CD4-positive, alpha-beta T cell treated with Interleukin-10 for 1 hour (primary cell): ENCODE measurements around the gene NCAN.
A peak's percentile ranks its signal among the peaks of the same experiment; 100 is the strongest.
"Not testable (repeated sequence)": the region's sequence is repeated elsewhere in the genome, so short reads cannot be mapped to it uniquely, and the experiment has no call there.

Experiments
- DNase-seq: peaks from one replicate; pipeline ENCODE4 v3.0.0-alpha.2; 2020

Gene NCAN

DNA sequence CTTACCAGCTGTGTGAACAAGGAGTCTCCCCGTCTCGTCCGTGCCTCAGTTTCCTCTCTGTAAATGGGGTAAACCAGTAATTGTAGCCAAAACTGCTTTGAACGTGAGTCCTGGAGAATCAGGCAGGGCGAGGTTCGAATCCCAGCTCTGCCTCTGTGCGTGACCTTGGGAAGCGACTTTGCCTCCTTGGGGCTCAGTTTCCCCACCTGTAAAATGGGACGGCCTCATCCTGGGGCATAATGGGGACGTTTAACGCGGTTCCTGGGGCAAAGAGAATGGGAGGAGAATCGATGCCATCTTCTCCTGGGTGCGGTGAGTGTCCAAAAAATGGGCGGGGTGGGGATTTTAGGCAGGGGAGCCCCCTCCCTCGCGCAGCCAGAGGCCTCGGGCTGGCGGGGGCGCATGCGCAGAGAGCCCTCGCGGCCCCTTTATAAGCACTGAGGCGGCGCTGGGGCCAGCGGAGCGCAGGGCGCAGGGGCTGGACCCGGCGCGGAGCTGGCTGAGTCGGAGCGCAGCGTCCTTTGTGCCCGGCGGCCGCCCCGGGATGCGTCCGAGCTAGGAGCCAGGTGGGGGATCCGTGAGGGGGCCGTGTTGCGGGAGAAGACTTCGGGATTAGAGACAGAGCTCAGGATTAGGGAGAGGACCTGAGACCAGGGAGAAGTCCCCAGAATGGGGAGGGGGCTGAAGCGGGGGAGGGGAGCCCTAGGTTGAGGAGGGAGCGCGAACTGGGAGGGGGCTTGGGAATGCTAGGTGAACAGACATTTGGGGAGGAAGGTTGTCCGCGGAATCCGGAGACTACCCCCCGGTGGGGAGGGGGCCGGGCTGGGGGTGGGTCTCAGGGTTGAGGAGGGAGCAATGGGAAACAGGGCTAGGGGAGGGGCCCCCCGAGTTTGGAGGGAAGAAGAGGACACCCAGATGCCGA lies at the start of gene NCAN:
Gene NCAN, plus strand, starts transcription at position 460 of the 922 bp plus-strand sequence. CDS start 4,996 bp downstream, outside the sequence.
- no peak for DNase-seq

DNA sequence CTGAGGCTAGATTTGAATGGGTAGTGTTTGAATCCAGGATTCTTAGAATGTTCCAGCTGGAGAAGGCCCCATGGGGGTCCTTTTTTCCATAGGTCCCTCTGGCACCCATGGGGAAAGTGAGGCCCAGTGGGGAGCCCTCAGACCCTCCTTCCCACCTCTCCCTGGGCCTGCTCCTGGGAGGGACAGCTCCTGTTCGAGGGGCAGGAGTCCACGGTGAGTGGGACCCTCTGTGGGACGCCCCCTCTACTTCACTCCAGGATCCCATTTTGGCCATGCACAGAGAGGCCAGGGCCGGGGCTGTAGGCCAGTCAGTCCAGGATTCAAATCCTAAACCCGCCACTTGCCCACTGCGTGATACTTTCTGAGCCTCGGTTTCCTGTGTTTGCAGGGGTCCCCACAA lies 49.3 kb upstream of the NCAN start:
- DNase-seq, result no peak

DNA sequence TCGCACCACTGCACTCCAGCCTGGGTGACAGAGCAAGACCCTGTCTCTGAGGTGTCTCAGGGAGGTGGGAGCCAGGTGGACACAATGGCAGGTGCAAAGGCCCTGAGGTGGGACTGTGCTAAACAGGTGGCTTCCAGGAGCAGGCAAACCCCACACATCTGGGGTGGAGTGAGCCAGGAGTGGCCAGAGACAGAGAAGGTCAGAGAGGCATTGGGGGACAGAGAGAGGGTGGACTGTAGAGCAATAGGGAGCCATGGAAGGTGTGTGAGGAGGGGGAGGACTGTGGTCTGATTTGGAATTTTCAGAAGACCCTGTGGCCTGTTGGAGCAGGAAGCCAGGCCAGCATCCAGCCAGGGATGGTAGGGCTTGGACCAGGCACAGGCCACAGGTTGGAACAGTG lies 46.4 kb upstream of the NCAN start:
- no peak for DNase-seq

DNA sequence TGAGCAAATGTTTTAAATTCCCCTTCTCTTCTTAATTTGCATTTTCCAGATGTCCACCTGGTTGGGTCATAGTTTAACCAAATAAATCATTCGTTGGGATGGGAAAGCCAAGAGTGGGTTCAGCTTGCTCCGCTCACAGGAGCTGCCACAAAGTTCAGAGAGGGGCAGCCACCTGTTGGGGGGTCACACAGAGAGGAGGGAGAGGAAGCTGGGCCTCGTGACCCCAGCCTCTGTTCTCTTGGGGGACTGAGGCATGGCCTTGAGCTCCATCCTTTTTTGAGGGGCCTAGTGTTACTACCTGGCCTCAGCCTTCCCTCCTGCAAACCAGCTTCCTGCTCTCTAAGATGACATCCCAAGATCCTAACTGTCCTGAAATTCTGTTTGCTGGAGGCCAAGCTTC lies 44.1 kb upstream of the NCAN start:
- no peak for DNase-seq

DNA sequence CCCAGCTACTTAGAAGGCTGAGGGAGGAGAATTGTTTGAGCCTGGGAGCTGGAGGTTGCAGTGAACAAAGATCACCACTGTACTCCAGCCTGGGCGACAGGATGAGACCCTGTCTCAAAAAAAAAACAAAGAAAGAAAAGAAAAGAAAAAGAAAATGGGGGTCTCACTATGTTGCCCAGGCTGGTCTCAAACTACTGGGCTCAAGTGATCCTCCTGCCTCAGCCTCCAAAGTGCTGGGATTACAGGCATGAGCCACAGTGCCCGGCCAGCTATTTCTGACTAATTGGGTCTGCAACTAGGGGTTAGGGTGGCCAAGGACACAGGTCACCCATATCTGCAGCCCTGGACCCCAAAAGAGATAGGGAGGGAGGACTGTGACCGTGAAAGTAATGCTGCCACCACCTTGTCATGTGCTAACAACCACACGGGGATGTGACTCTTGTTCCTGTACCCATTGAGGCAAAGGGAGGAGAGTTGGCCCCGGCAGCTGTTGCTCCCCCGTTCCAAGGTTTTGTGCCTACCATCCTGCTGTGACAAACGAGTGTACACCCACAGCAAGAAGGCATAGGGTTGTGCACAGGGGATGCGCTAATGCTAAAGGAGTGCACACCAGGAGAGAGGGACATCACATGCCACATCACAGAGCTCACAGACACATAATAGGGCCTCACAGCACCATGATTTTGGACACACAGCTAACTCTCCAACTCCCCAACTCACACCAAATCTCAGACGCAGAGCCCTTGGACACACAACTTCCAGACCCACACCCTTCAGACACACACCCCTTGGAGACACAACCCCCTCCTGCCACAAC lies 42.3 kb upstream of the NCAN start:
- DNase-seq, result no peak

DNA sequence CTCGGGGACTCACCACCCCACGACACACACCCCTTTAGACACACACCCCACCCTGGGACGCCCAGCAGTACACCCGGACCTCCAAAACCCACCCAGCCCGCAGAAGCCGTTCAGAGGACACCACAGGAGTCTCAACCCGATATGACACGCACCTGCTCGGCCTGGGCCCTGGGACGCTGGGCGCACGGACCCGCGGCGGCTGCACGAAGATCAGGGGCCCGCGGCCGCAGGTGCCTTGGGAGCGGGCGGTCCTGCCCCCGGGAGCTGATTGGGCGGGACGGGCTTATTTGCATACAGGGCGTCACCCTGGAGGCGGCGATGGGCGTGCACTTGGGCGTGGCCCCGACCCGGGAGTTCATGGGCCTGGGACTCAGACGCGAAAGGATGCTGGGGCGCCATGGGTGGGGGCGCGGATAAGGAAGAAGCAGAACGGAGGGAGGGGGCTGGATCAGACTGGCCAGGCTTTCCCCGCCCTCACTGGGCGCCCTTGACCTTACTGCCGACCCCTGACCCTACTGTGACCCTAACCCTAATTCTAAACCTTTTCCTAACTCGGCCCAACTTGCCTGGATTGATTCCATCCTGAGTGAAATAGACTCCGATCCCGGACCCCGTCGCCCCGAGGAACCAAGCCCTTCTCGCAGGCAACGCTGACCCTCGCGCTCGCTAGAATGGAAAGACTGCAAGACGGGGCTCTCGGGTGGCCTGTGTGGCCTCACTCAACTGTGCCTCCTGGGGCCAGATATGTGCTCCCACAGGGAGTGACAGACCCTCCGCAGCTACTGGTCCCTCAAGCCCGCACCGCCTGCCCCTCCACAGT lies 41.5 kb upstream of the NCAN start, which contains the start of gene MEF2B:
Gene MEF2B, minus strand, starts transcription at position 211 of the 820 bp plus-strand sequence. CDS start 19,528 bp downstream, outside the sequence.
- DNase-seq, result peak; percentile 78

DNA sequence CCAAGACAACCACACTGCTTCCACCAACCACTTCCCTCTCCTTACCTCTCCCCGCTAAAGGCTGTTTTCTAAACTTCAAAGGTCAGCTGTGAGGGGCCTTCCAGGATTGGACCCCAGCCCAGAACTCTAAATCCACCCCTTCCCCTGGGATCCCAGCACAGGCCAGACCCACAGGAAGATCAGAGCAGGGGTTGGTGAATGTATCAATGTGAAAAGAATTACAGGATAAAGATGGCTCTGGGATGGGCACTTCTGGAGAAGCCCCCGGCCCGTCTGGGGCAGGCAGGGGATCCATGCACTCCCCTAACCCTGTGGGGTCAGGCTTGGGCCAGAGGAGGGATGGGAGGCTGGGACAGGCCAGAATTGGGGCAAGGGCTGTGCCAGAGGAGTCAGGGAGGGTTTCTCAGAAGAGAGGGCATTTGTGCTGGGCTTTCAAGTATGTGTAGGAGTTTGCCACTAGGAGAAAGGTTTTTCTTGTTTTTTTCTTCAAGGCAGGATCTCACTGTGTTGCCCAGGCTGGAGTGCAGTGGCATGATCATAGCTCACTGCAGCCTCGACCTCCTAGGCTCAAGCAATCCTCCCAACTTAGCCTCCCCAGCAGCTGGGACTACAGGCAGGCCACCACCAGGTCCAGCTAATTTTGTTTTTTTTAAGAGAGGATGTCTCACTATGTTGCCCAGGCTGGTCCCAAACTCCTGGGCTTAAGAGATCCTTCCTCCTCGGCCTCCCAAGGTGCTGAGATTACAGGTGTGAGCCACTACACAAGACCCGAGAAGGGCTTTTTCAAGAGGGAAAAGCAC lies 40.7 kb upstream of the NCAN start:
- no peak for DNase-seq

DNA sequence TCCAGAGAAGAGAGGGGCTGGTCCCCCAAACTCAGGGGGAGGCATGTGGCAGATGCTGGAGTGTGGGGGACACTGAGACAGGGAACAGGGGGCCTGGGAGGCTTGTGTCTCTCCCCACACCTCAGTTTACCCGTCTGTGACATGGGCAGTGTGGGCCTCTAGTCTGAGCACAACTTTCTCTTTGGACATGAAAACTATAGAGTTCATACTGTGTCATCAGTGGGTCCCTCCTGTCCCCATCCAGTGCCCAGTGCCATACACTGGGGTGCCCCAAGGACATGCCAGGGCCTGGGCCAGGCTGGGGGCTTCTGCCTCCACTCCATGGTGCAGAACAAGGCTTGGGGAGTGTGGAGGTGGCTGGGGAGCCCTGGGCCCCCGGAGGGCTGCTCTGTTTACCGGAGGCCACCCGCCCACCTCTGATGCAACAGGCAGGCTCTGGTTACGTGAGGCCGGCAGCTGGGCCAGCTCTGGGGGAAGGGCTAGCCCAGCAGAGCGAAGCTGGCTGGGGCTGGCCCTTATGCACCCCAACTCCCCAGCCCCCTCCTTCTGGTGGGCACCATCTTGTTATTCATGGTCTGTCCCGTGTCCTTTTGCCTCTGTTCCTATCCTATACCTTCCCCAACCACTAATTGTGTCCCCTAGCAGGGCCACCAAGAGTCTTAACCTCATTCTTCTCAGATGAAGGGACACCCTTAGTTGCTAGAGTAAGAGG lies 39.8 kb upstream of the NCAN start:
- DNase-seq, result no peak

DNA sequence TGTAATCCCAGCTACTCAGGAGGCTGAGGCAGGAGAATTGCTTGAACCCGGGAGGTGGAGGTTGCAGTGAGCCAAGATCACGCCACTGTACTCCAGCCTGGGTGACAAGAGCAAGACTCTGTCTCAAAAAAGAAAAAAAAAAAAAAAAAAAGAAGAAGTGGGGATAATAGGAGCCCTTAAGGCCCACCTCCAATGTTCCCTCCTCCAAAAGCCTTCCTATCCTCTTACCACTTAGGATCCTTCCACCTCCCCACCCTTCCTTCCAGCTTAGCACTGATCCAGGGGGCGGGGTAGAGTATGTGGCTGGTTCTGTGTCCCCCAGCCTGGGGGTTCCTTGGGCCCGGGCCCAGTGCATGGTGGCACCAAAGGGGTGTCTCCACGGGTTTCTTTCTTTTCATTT lies 38.5 kb upstream of the NCAN start:
- DNase-seq, result not testable (repeated sequence)

DNA sequence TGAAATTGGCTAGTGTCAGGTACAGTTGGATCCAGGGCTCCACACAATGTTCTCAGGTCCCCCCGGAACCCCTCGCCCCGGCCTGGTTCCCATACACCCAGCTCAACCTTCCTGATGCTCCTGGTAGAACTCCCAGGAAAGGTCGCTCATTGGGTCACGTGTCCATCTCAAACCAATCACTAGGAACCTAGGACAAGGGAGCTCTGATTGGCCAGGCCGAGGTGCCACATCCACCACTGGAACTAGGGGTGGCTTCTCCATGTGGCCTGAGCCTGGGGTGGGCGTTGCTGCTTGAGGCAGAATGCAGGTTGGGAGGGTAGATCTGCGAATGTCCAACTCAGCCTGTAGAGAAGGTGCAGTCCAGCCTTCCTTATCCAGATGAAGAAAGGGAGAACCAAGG lies 34.8 kb upstream of the NCAN start:
- DNase-seq, result no peak

DNA sequence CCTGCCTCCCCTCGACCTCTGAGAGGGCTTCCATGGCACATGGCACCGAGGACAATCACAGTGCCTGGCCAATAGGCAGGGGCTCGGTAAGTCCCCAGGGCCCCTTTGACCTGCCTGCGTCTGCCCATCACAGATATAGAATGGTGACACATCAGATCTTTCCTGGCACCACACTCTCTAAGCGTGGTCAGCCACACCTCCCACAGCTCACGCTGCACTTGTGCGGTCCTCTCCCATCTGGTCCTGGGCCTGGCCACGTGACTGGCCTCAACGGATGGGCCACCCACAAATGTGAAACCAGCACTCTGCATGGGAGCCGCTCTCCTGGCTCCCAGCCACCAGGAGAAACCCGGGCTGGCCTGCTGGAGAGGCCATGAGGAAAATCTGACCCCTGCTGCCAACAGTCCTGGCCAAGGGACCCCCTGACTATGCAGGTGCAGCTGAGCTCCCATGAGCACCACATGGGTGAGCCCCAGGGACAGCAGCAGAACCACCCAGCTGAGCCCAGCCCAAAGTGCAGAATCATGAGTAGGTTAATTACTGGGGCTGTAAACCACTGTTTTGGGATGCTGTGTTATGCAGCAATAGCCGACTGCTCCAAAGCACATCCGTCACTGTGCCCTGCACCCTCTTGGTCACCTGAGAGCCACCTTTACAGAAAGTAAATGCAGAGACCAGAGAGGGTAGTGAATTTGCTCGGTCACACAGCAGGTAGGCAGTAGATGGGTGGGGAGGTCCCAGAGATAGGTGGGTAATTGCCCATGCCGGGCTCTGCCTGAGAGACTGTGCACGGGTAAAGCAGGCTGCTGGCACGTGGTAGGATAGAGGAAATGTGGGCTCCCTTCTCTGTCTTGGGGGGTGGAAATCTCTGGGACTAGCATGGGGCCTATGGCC lies 32.0 kb upstream of the NCAN start:
- no peak for DNase-seq

DNA sequence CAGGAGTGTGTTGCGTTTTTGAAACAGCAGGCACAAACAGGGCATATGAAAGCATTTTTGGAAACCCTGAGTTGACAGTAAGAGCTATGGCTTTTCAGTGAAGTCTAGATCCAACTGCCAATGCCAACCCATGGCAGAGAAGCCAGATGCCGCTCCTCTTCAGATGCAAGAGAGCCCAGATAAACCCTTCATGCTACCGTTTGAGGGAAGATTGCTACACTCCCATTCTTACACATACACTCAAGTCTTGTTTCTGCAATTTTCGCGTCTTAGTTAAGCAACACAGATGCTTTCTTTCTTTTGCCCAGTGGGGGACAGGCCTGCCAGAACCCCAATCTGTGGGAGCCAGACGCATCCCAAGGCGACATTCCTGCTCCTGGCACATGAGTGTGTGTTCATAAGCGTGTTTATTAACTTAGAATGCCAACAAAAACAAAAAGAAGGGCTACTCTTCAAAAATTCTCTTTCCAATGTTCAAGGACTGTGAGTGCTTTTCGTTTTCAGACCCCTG lies 30.2 kb upstream of the NCAN start:
- DNase-seq, result no peak

DNA sequence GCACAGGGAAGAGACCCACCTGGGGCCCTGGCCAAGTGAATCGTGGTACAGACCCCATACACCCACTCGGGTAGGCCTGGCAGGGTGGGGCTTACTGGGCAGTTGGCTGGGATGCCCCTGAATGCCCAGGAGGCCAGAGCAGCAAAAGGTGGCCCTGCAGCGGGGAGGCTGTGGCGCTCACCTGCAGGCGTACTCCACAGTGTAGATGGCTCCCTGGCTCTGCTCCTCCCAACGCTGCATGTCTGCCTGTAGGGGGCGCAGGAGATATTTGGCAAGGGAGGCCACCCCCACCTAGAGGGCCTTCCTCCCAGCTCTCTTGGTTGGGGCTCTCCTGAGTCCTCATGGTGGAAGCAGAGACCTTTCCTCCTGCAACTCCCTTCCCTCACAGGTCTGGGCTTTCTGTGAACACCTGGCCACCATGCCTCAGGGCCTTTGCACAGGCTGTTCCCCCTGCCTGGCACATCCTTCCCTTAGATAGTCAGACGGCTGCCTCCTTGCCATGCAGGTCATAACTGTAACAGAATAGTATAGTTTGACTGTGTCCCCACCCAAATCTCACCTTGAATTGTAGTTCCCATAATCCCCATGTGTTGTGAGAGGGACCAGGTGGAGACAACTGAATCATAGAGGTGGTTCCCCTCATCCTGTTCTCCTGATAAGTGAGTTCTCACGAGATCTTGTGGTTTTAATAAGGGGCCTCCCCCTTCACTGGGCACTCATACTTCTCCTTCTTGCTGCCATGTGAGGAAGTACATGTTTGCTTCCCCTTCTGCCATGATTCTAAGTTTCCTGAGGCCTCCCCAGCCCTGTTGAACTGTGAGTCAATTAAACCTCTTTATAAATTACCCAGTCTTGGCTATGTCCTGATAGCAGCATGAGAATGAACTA lies 25.7 kb upstream of the NCAN start:
- DNase-seq, result peak; percentile 72

DNA sequence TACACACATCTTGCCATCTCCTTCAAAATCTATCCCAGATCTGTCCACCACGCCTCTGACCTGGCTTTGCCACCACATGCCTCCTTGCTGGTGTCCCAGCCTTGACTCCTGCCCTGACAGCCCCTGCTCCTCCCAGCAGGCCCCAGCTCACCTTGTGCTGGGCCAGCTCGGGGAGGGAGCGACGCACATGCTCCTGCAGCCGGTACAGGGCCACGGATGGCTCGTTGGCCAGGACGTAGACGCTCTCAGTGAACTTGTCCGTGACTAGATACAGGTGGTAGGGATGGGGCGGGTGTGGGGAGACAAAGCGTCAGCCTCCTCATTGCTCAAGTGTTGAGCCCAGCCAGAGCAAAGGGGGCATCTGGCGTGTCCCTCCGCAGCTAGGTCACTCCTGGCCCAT lies 25.0 kb upstream of the NCAN start:
- no peak for DNase-seq

DNA sequence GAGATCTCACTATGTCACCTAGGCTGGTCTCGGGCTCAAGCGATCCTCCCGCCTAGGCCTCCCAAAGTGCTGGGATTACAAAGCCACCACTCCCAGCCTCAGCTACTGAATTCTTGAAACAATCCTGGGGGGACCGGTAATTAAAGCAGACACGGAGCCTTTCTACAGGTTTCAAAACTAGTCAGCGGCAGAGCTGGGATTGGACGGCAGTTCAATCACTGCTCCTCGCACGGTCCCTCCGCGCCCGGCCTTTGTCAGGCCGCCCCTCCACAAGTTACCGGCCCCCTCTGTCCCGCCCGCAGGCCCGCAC lies 20.0 kb upstream of the NCAN start:
- DNase-seq, result no peak

DNA sequence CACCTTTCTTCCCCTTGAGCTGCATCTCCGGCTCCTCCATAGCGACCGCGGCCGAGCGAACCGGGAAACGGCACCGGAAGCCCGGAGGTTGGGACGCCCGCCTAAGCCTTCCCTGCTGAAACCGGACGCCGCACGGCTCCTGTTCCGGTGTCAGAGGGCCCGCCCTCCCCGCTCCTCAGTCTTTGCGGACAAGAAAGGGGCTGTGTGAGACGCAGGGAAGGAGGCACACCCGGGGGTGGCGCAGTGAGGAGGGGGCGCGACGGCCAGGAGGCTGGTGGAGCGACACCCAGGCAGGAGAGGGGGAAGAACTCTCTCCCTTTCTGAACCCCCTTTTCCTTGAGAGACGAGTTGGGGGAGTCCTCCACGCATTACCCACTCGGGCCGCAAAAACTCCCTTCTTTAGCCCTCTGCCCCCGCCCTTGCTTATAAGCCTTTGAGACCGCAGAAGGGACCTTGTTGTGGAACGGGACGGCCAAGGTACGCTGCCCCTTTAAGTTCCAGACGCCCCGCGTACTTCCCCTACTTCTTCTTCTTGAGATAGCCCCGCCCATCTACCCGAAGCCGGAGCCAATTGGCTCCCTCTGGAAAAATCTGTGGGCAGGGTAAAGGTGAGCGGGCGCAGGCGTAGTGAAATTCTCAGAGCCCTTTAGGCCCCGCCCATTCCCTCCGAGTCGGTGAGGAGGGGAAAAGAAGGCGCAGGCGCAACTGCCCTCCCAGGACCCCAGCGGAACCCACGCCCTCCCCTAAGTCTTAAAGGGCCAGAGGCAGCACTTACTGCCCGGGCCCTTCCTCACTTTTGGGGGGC lies 19.5 kb upstream of the NCAN start, which contains the start of the genes BORCS8 and RFXANK:
Gene BORCS8, minus strand, starts transcription at position 75 of the 805 bp plus-strand sequence. Its CDS starts 35 bp downstream, at position 40.
Gene RFXANK, plus strand, starts transcription at position 181 of the 805 bp plus-strand sequence. CDS start 1,689 bp downstream, outside the sequence.
- peak; percentile 99 for DNase-seq

DNA sequence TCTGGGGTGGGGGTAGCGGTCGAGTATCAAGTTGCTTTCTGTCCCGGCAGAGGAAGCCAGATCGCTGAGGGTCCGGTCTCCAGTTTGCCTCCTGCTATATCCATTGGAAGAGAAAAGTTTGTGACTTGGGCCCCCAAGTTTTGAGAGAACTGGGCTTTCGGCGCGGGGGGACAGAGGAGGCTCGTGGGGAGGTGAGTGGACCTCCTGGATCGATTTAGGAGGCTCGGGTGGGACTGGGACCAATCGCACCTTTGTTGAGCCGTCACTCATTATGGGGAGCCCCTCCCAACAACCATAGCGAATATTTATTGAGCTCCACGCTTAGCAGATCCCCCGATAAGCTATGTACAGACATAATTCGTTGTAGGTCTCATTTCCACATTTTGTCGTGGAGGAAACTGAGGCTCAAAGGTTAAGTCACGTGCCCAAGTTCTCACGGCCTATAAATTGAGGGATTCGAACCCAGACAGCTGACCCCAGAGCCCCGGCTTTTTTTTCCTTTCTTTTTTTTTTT lies 18.8 kb upstream of the NCAN start:
- DNase-seq, result no peak

DNA sequence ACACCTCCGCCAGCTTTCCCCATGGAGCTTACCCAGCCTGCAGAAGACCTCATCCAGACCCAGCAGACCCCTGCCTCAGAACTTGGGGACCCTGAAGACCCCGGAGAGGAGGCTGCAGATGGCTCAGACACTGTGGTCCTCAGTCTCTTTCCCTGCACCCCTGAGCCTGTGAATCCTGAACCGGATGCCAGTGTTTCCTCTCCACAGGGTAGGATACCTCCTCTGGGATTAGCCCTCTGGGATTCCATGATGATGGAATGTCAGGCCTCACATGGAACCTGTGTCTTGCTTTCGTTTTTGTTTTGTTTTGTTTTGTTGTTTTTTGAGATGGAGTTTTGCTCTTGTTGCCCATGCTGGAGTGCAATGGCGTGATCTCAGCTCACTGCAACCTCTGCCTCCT lies 17.8 kb upstream of the NCAN start:
- DNase-seq, result no peak
